Stimulated activated CD4-positive, alpha-beta T cell treated with anti-CD3 and anti-CD28 coated beads, TNF-alpha, amount 100 ng/mL, for 1 hour (primary cell): Measurements from ENCODE around the gene MRPS10.
"Not testable (repeated sequence)": the region's sequence is repeated elsewhere in the genome, so short reads cannot be mapped to it uniquely, and the experiment has no call there.

Source experiments
- DNase-seq, 3 donors: peaks; one replicate each; pipeline ENCODE4 v3.0.0-alpha.2; 2020; ENCODE audit warnings: low read depth in 3 of 3, low spot score in 1 of 3

Gene MRPS10

DNA sequence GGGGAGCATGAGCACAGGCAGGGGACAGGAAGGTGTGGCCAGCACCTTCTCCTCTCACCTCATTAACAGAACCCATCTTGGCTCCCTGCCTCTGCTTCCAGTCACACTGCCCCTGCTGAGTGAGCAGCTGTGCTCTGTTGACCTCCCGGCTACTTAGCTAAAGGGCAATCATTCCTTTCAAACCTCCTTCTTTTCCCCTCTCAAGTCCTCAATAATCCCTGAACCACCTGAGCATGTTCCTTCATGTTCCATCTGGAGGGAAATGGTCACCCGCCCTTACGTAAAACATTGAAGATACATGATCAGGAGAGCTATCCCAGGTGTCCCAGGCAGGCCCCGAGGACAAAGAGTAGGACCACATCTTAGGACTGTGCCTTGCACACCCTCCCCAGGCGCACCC lies 21.7 kb upstream of the MRPS10 start:
- no peak for DNase-seq

DNA sequence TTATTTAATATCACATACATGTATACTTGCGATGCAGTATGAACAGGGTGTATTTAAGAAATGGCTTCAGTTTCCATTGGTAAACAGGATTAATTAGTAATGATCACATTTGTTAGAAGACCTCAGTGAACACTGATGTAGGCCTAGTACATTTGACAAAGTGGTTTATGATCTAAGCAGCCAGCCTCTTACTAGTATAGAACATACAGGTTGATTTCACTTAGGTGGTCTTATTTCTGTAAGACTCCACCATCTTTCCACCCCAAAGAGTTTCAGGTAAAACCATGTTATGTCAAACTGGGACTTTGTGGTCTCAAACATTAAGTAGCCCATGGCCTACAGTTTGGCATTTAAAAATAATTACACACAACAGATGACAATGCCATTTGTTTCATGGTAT lies 20.2 kb upstream of the MRPS10 start:
- DNase-seq = no peak

- DNase-seq = no peak
Observed at GRCh38 chr6:42236682-42237473, 19.2 kb upstream of the MRPS10 start.

DNA sequence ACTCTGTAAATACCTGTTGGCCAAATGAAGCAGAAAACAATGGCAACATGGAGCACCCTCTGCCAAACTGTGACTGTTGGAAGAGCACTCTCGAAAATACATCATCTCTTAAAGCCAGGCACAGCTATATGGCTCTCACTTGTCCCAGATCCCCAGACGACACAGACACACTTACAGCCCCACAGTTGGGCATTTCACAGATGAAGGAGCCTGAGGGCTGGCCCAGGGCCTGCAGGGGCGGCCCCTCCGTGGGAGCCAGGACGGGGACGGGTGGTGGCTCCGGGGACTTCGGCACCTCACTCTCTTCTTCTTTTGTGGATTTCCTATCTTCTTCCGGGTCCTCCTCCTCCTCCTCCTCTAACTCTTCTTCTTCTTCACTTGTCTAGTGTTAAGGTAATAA lies 18.4 kb upstream of the MRPS10 start:
- DNase-seq = no peak

DNA sequence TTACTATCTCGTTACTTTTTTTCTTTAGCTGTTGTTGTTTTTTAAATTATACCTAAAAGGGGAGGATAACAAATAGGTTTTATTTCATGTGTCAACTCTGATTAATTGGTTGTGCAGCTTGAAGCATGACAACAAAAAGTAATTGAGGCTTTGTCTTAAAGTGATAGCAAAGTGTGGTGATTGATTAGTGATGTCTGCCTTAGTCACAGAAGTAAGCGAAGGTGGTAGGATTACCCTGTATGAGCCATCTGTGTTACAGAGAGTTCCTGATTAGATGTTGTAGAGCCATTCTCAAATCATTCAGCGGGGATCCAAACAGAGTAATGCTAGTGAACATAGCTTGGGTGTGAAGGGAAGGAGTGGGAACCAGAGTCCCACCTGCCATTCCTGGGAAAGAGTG lies 14.4 kb upstream of the MRPS10 start:
- DNase-seq = no peak

GRCh38 chr6:42230345-42231321 lies 13.0 kb upstream of the MRPS10 start:
- DNase-seq = no peak

- DNase-seq = no peak
Observed at GRCh38 chr6:42229506-42230119, 12.0 kb upstream of the MRPS10 start.

- DNase-seq = no peak
Observed at GRCh38 chr6:42228305-42228704, 10.6 kb upstream of the MRPS10 start.

GRCh38 chr6:42227173-42227850 lies 9.7 kb upstream of the MRPS10 start:
- no peak for DNase-seq

- no peak for DNase-seq
Observed at GRCh38 chr6:42226645-42227143, 9.0 kb upstream of the MRPS10 start.

DNA sequence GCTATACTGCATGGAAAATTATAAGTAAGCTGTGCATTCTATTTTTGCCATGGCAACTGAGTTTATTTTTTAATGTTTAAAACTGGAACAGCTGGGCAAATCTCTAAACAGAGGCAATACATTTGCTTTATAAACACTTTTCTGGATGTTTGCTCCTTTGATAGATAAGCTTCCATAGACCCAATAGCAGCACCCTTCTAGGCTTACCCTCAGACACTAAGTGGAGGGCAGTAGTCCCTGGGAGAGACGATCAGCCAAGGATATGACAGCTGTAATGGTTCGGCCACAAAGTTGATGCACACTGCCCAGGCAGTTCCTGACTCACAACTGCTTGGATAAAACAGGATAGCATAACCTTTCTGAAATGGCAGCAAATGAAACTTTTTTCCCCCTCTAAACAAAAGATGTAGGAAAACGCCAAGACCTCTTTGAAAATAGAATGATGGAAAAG lies 8.5 kb upstream of the MRPS10 start:
- no peak for DNase-seq

GRCh38 chr6:42225419-42225818 lies 7.8 kb upstream of the MRPS10 start:
- no peak for DNase-seq

GRCh38 chr6:42225029-42225339 lies 7.3 kb upstream of the MRPS10 start:
- DNase-seq = no peak

GRCh38 chr6:42224222-42225028 lies 6.8 kb upstream of the MRPS10 start:
- DNase-seq = no peak

GRCh38 chr6:42222448-42222847 lies 4.8 kb upstream of the MRPS10 start:
- DNase-seq = no peak

DNA sequence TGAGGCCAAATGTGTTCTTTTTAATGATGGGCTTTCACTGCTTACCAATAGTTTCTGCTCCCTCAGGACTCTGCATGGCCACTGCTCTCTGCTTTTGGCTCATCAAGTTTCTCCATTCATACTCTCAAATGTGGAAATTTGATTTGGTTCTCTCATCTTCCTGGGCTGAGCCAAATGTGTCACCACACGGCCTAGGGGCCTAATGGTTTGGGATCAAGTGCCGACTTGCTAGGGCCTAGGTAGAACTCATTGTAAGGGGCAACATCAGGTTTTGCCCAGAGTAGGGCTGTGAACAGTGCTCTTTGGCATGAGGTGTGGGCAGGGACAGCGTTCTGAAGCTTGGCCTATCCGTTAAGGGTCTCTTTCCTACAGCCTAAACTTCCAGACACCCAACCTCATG lies 3.9 kb upstream of the MRPS10 start:
- DNase-seq = no peak

DNA sequence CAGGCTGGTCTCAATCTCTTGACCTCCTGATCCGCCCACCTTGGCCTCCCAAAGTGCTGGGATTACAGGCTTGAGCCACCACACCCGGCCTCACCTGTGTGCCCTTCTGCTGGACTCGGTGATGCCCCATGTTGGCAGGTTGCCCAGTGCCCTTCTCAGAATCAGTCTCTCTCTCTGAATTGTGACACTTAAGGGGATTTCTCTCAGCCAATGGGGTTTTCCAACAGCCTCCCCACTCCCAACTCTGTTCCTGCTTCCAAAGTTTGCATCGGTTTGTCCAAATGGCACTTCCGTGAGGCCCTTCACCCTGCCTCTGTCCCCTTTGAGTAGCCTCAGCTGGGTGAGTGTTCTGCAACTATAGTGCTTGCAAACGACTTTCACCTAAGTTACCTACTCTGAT lies 3.1 kb upstream of the MRPS10 start:
- no peak for DNase-seq

DNA sequence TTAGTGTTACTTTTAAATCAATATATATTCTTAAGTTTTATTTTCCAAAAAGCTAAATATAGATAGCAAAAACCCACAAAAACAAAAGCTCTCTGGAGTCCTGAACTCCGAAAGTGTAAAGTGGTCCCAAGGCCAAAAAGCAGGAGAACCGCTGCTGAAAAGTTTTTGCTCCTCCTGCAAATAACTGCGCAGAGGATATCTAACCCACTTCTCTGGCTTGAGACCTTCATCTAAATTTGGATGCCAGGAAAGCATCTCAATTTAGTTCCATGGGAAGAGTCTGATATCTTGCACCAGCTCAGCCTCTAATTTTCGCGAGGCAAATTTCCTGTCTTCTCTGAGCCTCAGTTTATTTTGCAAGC lies 523 bp downstream of the MRPS10 start:
- no peak for DNase-seq

DNA sequence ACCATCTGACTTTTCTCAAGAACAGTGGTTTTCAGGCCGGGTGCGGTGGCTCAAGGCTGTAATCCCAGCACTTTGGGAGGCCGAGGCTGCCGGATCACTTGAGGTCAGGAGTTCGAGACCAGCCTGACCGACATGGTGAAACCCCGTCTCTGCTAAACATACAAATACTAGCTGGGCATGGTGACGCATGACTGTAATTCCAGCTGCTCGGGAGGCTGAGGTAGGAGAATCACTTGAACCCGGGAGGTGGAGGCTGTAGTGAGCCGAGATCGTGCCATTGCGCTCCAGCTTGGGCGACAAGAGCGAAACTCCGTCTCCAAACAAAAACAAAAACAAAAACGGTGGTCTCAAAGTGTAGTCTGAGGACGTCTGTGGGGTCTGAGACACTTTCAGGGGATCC lies 1.2 kb downstream of the MRPS10 start:
- DNase-seq = not testable (repeated sequence)

DNA sequence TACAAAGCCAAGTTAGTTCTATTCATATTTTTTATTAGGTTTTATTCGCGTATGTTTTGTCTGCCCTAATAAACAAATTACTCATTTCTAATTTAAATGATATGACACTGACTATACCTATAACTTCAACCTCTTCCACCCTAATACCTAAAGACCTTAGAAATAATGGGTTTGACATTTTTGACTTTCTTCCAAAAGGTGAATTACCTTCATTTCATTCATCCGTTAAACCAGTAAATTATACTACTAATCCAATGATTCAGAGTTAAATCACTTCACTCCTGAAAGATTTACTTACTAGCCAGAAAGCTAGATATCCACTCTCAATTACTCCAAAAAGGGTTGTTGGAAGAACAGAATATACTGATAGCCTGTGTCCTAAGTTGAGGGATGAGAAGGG lies 5.2 kb downstream of the MRPS10 start:
- DNase-seq = no peak
